ENCODE data around the gene ZCCHC14. TPM values are rescaled to one million over a fixed set of nuclear protein-coding genes. Genes with fewer than 3 reads are reported as not detected.

ZCCHC14 gene
- total RNA-seq, 1 donor from 2014 or later, result 11.5 TPM

Other genes starting within 250 kb of the ZCCHC14 start
- 2.6 TPM for gene C16orf95, start 175.6 kb downstream of the ZCCHC14 start, total RNA-seq
- gene FBXO31, start 109.2 kb downstream of the ZCCHC14 start, total RNA-seq, result 26.6 TPM
- 20.9 TPM for gene MAP1LC3B, start 100.7 kb downstream of the ZCCHC14 start, total RNA-seq
- not detected for gene JPH3, start 109.5 kb upstream of the ZCCHC14 start, total RNA-seq